DLD1 (cell line): ENCODE results near the gene DCBLD2.
"Not testable (repeated sequence)": the region's sequence is repeated elsewhere in the genome, so short reads cannot be mapped to it uniquely, and the experiment has no call there.

Source experiments
- in situ Hi-C: cut with HindIII; loops from 2 replicates; pipeline ENCODE4 v1.10.0; 2017; ENCODE audit warnings: low sequenced_read_pairs

DCBLD2 gene

GRCh38 chr3:98839846-98840245 is 61.6 kb downstream of the DCBLD2 start:
- in situ Hi-C loops = no loop called here

GRCh38 chr3:98831060-98831459 is 70.4 kb downstream of the DCBLD2 start:
- in situ Hi-C loops = not testable (repeated sequence)

DNA sequence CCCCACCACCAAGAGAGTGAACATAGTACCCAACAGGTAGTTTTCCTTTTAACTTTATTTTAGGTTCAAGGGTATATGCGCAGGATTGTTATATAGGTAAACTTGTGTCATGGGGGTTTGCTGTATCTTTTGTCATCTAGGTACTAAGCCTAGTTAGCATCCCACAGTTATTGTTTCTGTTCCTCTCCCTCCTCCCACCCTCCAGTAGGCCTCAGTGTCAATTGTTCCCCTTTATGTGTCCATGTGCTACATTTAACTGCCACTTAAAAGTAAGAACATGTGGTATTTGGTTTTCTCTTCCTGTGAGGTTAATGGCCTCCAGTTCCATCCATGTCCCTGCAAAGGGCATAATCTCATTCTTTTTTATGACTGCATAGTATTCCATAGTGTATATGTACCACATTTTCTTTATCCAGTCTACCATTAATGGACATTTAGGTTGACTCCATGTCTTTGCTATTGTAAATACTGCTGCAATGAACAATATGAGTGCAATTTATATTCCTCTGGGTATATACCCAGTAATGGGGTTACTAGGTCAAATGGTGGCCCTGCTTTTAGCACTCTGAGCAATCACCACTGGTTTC is 72.2 kb downstream of the DCBLD2 start:
- in situ Hi-C loops = no loop called here

GRCh38 chr3:98827221-98827920 is 74.1 kb downstream of the DCBLD2 start:
- in situ Hi-C loops = no loop called here

DNA sequence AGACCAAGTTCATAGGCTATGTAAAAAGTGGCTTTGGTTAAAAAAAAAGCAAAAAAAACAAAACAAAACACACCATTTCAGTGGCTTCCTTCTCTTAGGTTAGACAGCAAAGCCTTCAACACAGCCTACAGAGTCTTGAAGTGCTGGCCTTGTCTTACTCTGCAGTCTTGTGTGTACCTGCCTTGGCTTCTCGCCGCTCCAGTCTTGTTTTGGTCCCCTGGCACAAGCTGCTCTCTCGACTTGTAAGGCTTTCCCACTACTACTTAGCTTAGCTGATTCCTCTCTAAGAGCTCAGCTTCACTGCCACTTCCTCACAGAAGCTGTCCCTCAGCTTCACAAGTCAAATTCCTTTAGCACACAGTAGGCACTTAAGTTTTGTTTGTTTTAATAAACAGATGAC is 75.4 kb downstream of the DCBLD2 start:
- in situ Hi-C loops = no loop called here

GRCh38 chr3:98824256-98824655 is 77.2 kb downstream of the DCBLD2 start:
- in situ Hi-C loops = no loop called here

GRCh38 chr3:98823791-98824190 is 77.7 kb downstream of the DCBLD2 start:
- in situ Hi-C loops = no loop called here

- in situ Hi-C loops = no loop called here
Measured at GRCh38 chr3:98821063-98821462, 80.4 kb downstream of the DCBLD2 start.

GRCh38 chr3:98817547-98818041 is 83.9 kb downstream of the DCBLD2 start:
- in situ Hi-C loops = no loop called here

DNA sequence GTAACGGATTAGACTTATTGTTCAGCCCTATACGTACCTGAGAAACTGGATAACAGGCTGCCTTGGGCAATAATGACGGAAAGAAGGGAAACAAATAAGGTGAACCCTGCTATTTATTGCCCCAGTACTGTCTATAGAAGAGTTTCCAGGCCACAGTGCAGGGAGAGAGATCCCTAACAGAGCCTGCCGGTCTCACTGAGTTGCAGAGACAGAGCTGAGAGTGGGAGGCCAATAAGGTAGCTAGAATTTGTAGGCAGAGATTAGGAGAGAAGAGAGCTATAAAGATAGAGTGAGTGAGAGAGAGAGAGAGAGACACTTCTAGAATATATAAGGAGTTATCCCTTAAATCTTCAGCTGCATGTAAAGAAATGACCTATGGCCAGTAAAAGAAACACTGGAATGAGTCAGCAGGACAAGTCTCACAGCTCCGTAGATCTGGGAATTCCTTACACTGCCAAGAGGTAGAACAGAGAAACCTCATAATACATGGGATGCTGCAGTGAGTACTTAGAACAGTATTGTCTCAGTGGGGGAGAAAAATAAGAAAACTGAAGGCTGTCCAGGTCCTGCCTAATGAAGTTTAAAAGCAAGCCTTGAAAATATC is 86.6 kb downstream of the DCBLD2 start:
- in situ Hi-C loops = no loop called here

GRCh38 chr3:98812851-98813374 is 88.6 kb downstream of the DCBLD2 start:
- in situ Hi-C loops = no loop called here

DNA sequence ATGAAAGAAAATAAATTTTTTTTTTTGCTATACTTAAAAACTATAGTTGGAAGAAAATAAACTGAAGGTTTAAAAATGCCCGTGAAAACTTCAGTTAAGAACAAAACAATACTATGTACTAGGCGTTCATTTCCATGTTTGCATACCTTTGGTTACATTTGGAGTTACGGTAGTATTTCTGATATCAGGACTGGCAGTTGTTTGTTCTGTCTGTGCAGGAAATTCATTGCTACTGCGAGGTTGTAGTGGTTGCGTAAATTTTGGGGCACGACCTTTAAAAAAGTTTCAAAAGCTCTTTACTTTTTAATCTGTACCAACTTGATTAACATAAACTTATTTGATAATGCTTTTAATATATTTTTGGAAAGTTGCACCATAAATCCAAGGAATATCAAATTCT is 90.4 kb downstream of the DCBLD2 start:
- in situ Hi-C loops = no loop called here

- in situ Hi-C loops = no loop called here
Measured at GRCh38 chr3:98809557-98809956, 91.9 kb downstream of the DCBLD2 start.

- in situ Hi-C loops = no loop called here
Measured at GRCh38 chr3:98808071-98808470, 93.4 kb downstream of the DCBLD2 start.

DNA sequence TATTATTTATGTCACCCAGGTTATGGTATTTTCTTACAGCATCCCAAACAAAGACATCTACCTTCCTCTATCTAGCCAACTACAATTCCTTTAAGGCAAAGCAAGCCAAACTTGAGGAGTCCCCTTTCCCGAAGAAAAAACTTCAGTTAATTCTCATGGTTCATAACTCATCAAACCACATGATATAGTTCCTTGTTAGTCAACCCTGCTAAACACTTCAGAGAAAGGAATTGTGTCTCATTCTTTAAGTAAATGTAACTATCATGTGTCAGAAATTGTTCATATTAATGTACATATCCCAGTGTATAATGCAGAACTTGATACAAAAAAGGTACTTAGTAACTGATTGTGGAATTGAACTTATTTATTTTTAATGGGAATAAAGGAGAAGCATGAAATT is 93.9 kb downstream of the DCBLD2 start:
- in situ Hi-C loops = no loop called here

DNA sequence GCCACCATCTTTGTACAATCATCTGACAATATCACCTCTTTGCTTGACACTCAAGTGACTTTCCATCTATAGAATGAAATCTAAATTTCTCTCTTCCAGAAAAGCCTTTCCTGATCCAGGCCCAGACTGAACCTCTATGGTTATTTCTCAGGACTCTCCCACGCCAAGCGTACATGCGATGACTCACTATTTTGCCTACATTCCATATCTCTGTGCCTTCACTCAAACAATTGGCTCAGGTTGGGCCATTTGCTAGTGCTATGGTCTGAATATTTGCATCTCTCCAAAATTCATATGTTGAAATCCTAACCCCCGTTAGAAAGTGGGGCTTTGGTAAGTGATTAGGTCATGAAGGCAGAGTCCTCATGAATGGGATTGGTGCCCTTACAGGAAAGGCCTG is 94.5 kb downstream of the DCBLD2 start:
- in situ Hi-C loops = no loop called here

DNA sequence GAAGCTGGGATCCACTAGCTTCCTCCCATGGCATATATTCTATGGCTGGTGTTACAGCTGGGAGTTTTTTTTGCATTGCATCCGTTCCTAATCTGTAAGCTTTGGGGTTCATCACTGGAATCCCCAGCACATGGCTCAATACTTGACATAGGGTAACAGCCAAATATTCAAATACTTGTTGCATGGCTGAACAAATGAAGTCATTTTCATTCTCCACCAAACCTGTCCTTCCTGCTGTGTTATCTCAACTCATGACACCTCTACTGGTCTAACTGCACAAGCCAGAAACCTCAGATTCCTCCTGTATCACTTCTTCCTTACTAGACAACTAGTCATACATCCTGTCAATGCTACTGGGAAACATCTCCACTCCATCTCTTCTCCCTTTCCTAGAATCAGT is 95.0 kb downstream of the DCBLD2 start:
- in situ Hi-C loops = no loop called here

DNA sequence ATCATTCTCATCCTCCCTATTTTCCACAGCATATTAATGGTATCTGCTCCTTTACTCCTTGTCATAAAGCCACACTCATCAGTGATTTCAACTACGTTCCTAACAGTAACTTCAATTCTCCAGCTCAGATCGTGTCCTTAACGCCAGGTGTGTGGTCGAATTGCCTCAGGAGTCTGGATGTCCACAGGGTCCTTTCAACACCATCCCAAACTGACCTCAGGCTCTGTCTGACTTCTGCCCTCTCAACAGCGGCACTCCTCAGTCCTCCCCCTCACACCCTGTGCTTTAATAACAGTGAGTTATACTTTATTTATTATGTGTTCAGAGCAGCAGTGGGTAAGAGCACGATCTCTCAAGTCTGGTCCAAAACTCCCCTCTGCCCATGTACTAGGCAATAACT is 95.9 kb downstream of the DCBLD2 start:
- in situ Hi-C loops = no loop called here

DNA sequence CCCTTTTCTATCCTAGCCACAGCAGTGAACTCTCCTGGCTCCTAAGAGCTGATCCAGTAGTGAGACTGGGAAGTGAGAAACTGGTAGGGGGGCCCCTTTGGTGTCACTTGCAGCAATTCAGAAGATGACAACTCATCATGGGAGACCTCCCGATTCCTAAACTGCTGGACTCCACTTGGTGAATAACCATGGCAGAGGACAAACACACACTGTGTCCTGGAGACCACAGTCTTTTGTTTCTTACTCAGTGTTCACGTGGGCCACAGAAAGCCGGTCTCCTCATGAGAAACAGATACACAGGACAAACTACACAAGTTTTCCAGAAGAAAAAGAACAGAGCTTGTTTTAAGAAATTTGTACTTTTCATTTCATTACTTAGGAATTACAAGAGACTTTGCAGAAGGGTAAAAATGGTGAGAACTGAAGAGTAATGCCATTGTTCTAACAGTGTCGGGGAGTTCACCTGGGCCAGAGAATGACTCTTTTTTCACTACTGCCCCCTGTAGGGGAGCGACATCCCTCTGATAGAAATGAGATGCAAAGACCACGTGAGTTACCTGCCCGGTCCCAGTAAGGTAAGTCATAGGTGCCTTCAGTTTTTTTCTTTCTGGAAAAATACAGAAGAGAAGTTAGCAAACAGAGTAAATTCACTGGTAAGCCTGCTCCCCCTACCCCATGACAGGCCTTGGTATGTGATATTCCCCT is 100.3 kb downstream of the DCBLD2 start:
- in situ Hi-C loops = no loop called here

DNA sequence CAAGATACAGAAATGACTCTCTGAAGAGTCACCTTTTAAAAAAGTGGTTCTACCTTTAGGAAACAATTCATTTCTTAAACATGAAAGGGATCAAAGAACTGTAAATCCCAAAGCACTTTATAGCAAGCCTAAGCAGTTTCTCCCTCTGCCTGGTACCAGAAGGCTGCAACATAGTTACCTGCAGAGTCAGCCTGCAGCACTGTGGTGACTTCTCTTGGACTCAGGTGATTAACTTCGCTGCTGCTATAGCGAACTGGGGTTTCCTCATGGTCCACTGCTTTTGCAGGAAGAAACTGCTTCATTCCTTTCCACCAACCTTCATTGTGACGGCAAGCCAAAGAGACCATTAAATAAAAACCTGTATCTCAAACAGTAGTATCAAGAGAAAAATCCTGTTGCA is 101.1 kb downstream of the DCBLD2 start:
- in situ Hi-C loops = no loop called here

DNA sequence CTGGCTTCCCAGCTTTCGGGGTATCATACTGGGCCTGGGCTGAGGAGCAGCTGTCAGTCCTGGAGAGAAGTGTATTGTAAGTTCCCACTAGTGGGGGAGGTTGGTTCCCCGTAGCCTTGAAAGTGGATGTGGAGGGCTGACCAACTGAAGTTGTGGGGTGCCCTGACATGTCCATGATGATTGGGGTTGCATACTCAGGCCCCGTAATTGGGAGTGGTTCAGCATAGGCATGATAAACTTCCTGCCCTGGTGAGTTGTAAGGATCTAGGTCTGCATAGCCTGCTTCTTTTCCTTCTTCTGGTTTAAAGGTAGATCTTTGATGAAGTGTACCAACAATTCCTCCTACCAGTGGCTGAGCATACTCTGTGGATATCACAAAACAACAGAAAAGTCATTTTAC is 102.0 kb downstream of the DCBLD2 start:
- in situ Hi-C loops = loop anchor here (5.0 to 10.0 kb wide), 2 partner anchors 52 to 195 kb away; no protein-coding TSS in a partner anchor
